Astrocyte of the spinal cord (primary cell): ENCODE results near the gene SPCS1.

Source experiments
- DNase-seq: peaks from one replicate; pipeline ENCODE4 v3.0.0; 2011; ENCODE audit warnings: low read depth, low spot score
- H3K4me3 ChIP-seq: 2 replicates; pipeline ENCODE4 v1.5.1; 2011; ENCODE audit warnings: low read depth, mild to moderate bottlenecking, low read length, moderate library complexity
- CTCF ChIP-seq: IDR thresholded peaks from 2 replicates; pipeline ENCODE4 v1.5.1; 2012; ENCODE audit warnings: low read depth, mild to moderate bottlenecking, low read length, inconsistent platforms
- in situ Hi-C: cut with HindIII; loops from 2 replicates; pipeline ENCODE4 v1.10.0; 2017; ENCODE audit warnings: low sequenced_read_pairs

The SPCS1 gene

GRCh38 chr3:52704611-52705437 lies 1.1 kb upstream of the SPCS1 start:
- TF ChIP-seq CTCF: no peak
- peak overlapping the region; percentile 99 for H3K4me3 ChIP-seq
- in situ Hi-C loops: no loop called here
- DNase-seq: no peak

DNA sequence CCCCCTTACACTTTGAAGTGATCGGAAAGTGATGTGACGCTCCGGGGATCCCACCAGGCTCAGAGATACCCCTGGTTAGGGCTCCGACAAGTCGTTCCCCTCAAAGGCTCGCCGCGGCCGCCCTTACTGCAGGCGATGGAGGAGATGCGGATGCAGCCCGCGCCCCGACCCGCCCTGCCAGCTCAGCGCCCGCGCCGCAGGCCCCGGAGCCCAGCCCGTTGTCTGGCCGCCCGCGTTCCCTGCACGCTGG lies 543 bp upstream of the SPCS1 start:
- in situ Hi-C loops: no loop called here
- TF ChIP-seq CTCF: no peak
- H3K4me3 ChIP-seq: peak overlapping the region; percentile 99
- no peak for DNase-seq

GRCh38 chr3:52707585-52707984 lies 1.7 kb downstream of the SPCS1 start:
- no peak overlapping the region for H3K4me3 ChIP-seq
- in situ Hi-C loops: no loop called here
- TF ChIP-seq CTCF: no peak
- DNase-seq: no peak

DNA sequence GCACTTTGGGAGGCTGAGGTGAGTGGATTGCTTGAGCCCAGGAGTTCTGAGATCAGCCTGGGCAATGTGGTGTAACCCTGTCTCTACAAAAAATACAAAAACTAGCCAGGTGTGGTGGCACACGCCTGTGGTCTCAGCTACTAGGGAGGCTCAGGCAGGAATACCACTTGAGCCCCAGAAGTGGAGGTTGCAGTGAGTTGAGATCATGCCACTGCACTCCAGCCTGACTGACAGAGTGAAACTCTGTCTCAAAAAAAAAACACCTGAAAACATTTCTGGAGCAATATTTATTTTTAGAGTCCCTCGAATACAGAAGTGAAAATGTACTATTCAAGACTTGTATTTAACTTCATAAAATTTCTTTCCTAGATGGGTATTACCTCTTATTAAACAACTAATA lies 4.6 kb downstream of the SPCS1 start:
- no peak for TF ChIP-seq CTCF
- no peak for DNase-seq

GRCh38 chr3:52712291-52713212 lies 6.6 kb downstream of the SPCS1 start:
- in situ Hi-C loops: no loop called here
- no peak overlapping the region for H3K4me3 ChIP-seq
- TF ChIP-seq CTCF: no peak
- no peak for DNase-seq

More for the DNA sequence above, 4.6 kb downstream of the SPCS1 start:
- H3K4me3 ChIP-seq: no peak overlapping the region
- in situ Hi-C loops: no loop called here

GRCh38 chr3:52714335-52715302 lies 8.7 kb downstream of the SPCS1 start:
- H3K4me3 ChIP-seq: no peak overlapping the region
- no peak for DNase-seq
- TF ChIP-seq CTCF: no peak
- in situ Hi-C loops: no loop called here
